MM.1S (cell line): ENCODE results near the gene SLCO1B3.

Experiments
- EZH2 ChIP-seq: fragments of 300-600 bp; sonication (generic); optimal IDR thresholded peaks from 2 replicates; pipeline ENCODE3; 2017; ENCODE audit warnings: low read depth, mild to moderate bottlenecking, antibody characterized with exemption, low read length, mixed read lengths
- TF ChIP-seq, protein P1 (sequence below): fragments of 300-600 bp; sonication (generic); IDR thresholded peaks from 2 replicates; pipeline ENCODE4 v1.5.1; 2016; ENCODE audit warnings: antibody characterized with exemption, low read length, mixed read lengths

DNA sequence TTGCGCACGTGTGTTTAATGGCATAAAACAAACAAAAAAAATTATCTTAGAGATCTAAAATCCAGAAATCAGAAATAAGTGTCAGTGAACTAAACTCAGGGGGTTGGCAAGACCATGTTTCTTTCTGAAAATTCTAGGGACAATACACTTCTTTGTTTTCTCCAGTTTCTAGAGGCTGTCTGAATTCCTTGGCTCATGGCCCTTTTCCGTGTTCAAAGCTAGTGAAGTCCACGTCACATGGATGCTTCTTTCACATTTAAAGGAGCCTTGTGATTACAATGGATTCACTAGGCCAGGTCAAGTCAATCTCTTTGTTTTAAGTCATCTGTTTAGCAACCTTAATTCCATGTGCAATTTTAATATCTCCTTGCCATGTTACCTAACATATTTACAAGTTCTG lies 22.4 kb downstream of the SLCO1B3 start:
- TF ChIP-seq, protein P1, sequence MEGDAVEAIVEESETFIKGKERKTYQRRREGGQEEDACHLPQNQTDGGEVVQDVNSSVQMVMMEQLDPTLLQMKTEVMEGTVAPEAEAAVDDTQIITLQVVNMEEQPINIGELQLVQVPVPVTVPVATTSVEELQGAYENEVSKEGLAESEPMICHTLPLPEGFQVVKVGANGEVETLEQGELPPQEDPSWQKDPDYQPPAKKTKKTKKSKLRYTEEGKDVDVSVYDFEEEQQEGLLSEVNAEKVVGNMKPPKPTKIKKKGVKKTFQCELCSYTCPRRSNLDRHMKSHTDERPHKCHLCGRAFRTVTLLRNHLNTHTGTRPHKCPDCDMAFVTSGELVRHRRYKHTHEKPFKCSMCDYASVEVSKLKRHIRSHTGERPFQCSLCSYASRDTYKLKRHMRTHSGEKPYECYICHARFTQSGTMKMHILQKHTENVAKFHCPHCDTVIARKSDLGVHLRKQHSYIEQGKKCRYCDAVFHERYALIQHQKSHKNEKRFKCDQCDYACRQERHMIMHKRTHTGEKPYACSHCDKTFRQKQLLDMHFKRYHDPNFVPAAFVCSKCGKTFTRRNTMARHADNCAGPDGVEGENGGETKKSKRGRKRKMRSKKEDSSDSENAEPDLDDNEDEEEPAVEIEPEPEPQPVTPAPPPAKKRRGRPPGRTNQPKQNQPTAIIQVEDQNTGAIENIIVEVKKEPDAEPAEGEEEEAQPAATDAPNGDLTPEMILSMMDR = no peak
- TF ChIP-seq EZH2 = no peak
